B cell (primary cell): Measurements from ENCODE around the gene EPSTI1. TPM values are rescaled to one million over a fixed set of nuclear protein-coding genes. Genes with fewer than 3 reads are reported as not detected.

Experiments
- ATAC-seq: fragments of 200-7000 bp; cut with Tn5 transposase; one replicate; pipeline ENCODE4 v1.10.0; 2021; ENCODE audit warnings: low read depth, mild to moderate bottlenecking, moderate number of reproducible peaks, moderate library complexity
- CTCF ChIA-PET: fragments of 350-600 bp; sonication (Branson Sonifier 250); formaldehyde crosslinking; loops from one replicate; lab custom pipeline; 2021; ENCODE audit warnings: antibody characterized with exemption, inconsistent platforms; lab: Charles Lee
- POLR2A ChIA-PET: fragments of 350-600 bp; sonication (Branson Sonifier 250); formaldehyde crosslinking; loops from one replicate; lab custom pipeline; 2021; ENCODE audit warnings: antibody characterized with exemption; lab: Charles Lee
- DNase-seq: peaks from one replicate; pipeline ENCODE4 v3.0.0; 2013
- H2AFZ ChIP-seq: 2 replicates; pipeline ENCODE4 v1.6.1; 2012; ENCODE audit warnings: mild to moderate bottlenecking, low read depth, low read length; ENCODE audit not compliant: insufficient read depth, poor library complexity, severe bottlenecking
- H3K27ac ChIP-seq, 2 donors: 1 replicate in 1 of 2; 2 replicates in 1 of 2; pipeline ENCODE4 v1.5.1; 2012 to 2013; ENCODE audit warnings: low read length in 2 of 2, mild to moderate bottlenecking in 2 of 2, moderate library complexity in 1 of 2
- H3K27me3 ChIP-seq, 4 experiments: fragments of 200-600 bp in 1 of 4; sonication (generic) in 1 of 4; replicated peaks in 1 of 4; 1 replicate in 2 of 4; 2 replicates in 2 of 4; pipeline versions ENCODE4 v1.6.1 to v1.7.0; 2013 to 2016; ENCODE audit warnings: low read length in 3 of 4, mild to moderate bottlenecking in 2 of 4, mixed read lengths in 1 of 4, moderate library complexity in 1 of 4; ENCODE audit not compliant: insufficient read depth in 4 of 4, control insufficient read depth in 3 of 4; ENCODE audit errors: control extremely low read depth in 1 of 4
- H3K36me3 ChIP-seq, 2 experiments: replicated peaks in 1 of 2; 1 replicate in 1 of 2; 2 replicates in 1 of 2; pipeline versions ENCODE4 v1.6.1 to v1.7.1; 2013; ENCODE audit warnings: low read length in 1 of 2; ENCODE audit not compliant: insufficient read depth in 2 of 2, control insufficient read depth in 1 of 2; ENCODE audit errors: control extremely low read depth in 1 of 2, extremely low read depth in 1 of 2
- H3K4me1 ChIP-seq, 2 donors: fragments of 200-600 bp in 1 of 2; sonication (generic) in 1 of 2; 1 replicate in 1 of 2; 2 replicates in 1 of 2; pipeline versions ENCODE4 v1.5.1 to v1.6.1; 2013 to 2017; ENCODE audit warnings: low read length in 2 of 2; ENCODE audit not compliant: control insufficient read depth in 2 of 2, insufficient read depth in 2 of 2
- H3K4me2 ChIP-seq: replicated peaks from 2 replicates; pipeline ENCODE3; 2012; ENCODE audit warnings: mild to moderate bottlenecking, low read depth, low read length; ENCODE audit not compliant: poor library complexity, severe bottlenecking
- H3K4me3 ChIP-seq, 5 experiments: fragments of 200-600 bp in 1 of 5; sonication (generic) in 1 of 5; 1 replicate in 3 of 5; 2 replicates in 2 of 5; pipeline versions ENCODE4 v1.5.1 to v1.7.0; 2011 to 2016; ENCODE audit warnings: low read length in 4 of 5, mild to moderate bottlenecking in 4 of 5, low read depth in 2 of 5, control low read depth in 1 of 5, moderate library complexity in 1 of 5; ENCODE audit not compliant: insufficient read depth in 1 of 5; ENCODE audit errors: control extremely low read depth in 1 of 5, extremely low read depth in 1 of 5
- H3K79me2 ChIP-seq: fragments of 200-600 bp; sonication (generic); one replicate; pipeline ENCODE4 v1.6.0; 2016; ENCODE audit warnings: low read length; ENCODE audit not compliant: control insufficient read depth, insufficient read depth
- H3K9ac ChIP-seq: fragments of 200-600 bp; sonication (generic); 2 replicates; pipeline ENCODE4 v1.6.1; 2017; ENCODE audit warnings: mild to moderate bottlenecking, low read length, moderate library complexity
- H3K9me3 ChIP-seq, 3 donors: one replicate each; pipeline versions ENCODE4 v1.6.1 to v1.7.1; 2013; ENCODE audit warnings: low read length in 2 of 3; ENCODE audit not compliant: control insufficient read depth in 2 of 3, insufficient read depth in 1 of 3; ENCODE audit errors: control extremely low read depth in 1 of 3
- H4K20me1 ChIP-seq: 2 replicates; pipeline ENCODE4 v1.6.0; 2012; ENCODE audit warnings: mild to moderate bottlenecking, low read length; ENCODE audit not compliant: insufficient read depth, control insufficient read depth, poor library complexity, severe bottlenecking
- H3K27ac Mint-ChIP-seq: one replicate; pipeline ENCODE4 v1.8.0; 2021; ENCODE audit warnings: mixed read lengths
- H3K27me3 Mint-ChIP-seq: one replicate; pipeline ENCODE4 v1.8.0; 2021; ENCODE audit warnings: mixed read lengths
- H3K4me1 Mint-ChIP-seq: one replicate; pipeline ENCODE4 v1.8.0; 2021; ENCODE audit warnings: mixed read lengths
- H3K4me3 Mint-ChIP-seq: one replicate; pipeline ENCODE4 v1.8.0; 2021; ENCODE audit warnings: mixed read lengths
- H3K9me3 Mint-ChIP-seq: one replicate; pipeline ENCODE4 v1.8.0; 2022; ENCODE audit warnings: mixed read lengths; ENCODE audit not compliant: insufficient read depth
- CTCF ChIP-seq: fragments of 200-600 bp; IDR thresholded peaks from one replicate; pipeline ENCODE4 v1.8.0; 2022; ENCODE audit warnings: antibody characterized with exemption, mild to moderate bottlenecking
- EZH2 ChIP-seq: IDR thresholded peaks from 2 replicates; pipeline ENCODE4 v1.6.1; 2012; ENCODE audit warnings: borderline replicate concordance, low read depth, mild to moderate bottlenecking, moderate library complexity, low read length; ENCODE audit not compliant: insufficient read depth, poor library complexity, severe bottlenecking
- WGBS: methylation state at CpG from one replicate; pipeline ENCODE4 v1.1.5; 2013; ENCODE audit warnings: missing lambda C conversion rate; ENCODE audit not compliant: insufficient coverage; 5-methylcytosine and 5-hydroxymethylcytosine counted together
- intact Hi-C: fragments of 100-400 bp; cut with micrococcal nuclease; formaldehyde crosslinking; loops from one replicate; pipeline ENCODE4 v1.10.0; 2022
- polyA plus RNA-seq: library from polyadenylated mRNA; depleted of rRNA; stranded (reverse); fragments of >200 nt; gene quantifications from 2 replicates; pipeline ENCODE4 v1.2.3, GENCODE V29; 2012
- total RNA-seq, 2 donors: library from RNA; stranded (reverse); fragments of 120-200 nt in 1 of 2; gene quantifications; 1 replicate in 1 of 2; 2 replicates in 1 of 2; pipeline versions ENCODE4 v1.2.3 to v1.2.4, GENCODE V29; 2013 to 2022

EPSTI1 gene
- total and polyA plus RNA-seq, 2 donors (not counting 1 experiment from before 2014, with no cell fraction given): 13.4 to 41.8 TPM

DNA sequence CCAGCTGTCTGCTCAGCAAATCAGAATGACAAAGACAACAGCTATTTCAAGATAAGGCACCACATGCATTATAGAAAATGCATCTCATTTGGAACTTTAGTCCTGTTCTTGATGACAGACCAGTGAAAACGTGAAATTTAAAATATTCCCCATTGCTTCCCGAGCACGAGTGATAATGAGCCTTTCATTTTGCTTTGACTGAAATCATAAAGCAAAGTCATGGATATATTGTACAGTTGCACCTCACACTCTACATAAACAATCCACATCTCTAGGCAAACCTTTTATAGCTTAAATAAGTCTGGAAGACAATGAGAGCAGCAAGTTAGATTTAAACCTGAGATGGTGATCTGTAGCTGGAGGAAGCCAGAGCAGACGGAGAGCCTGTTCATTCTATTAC, 131.6 kb downstream of the EPSTI1 start:
- TF ChIP-seq CTCF (no peak), EZH2 (no peak)
- POLR2A ChIA-PET: no interaction called here
- Histone ChIP-seq H2AFZ (no peak overlapping the region), H3K79me2 (no peaks in the 10 kb centered on the region), H3K27me3 (peaks cover 0 to 3% (median 0%) of the 10 kb centered on the region in 4 experiments), H4K20me1 (no peaks in the 10 kb centered on the region), H3K36me3 (no peaks in the 10 kb centered on the region), H3K9me3 (no peaks in the 10 kb centered on the region), H3K27ac (no peak overlapping the region), H3K4me3 (no peak overlapping the region), H3K4me2 (no peak overlapping the region), H3K4me1 (no peaks in the 10 kb centered on the region), H3K9ac (no peak overlapping the region)
- Mint-ChIP-seq H3K9me3 (no peaks in the 10 kb centered on the region), H3K4me1 (no peaks in the 10 kb centered on the region), H3K4me3 (no peak overlapping the region), H3K27ac (no peak overlapping the region), H3K27me3 (peaks cover 9% of the 10 kb centered on the region)
- DNase-seq: no peak
- CTCF ChIA-PET: no interaction called here
- no CpG with 5 or more reads among the region's 4 CpGs for WGBS
- no peak for ATAC-seq
- intact Hi-C loops: no loop called here

GRCh38 chr13:42859760-42860159, 132.3 kb downstream of the EPSTI1 start:
- ChIA-PET CTCF (no interaction called here), POLR2A (no interaction called here)
- Histone ChIP-seq H3K4me3 (no peak overlapping the region), H3K27me3 (peaks cover 0 to 3% (median 0%) of the 10 kb centered on the region in 4 experiments), H2AFZ (no peak overlapping the region), H4K20me1 (no peaks in the 10 kb centered on the region), H3K36me3 (no peaks in the 10 kb centered on the region), H3K9me3 (no peaks in the 10 kb centered on the region), H3K4me1 (no peaks in the 10 kb centered on the region), H3K79me2 (no peaks in the 10 kb centered on the region), H3K9ac (no peak overlapping the region), H3K27ac (no peak overlapping the region), H3K4me2 (no peak overlapping the region)
- no peak overlapping the region for H3K27ac Mint-ChIP-seq
- TF ChIP-seq CTCF (no peak), EZH2 (no peak)
- ATAC-seq (no peak), DNase-seq (no peak)
- no peak overlapping the region for H3K4me3 Mint-ChIP-seq
- H3K27me3 Mint-ChIP-seq: peaks cover 9% of the 10 kb centered on the region
- no CpG with 5 or more reads among the region's 2 CpGs for WGBS
- intact Hi-C loops: no loop called here
- no peaks in the 10 kb centered on the region for H3K4me1 Mint-ChIP-seq
- no peaks in the 10 kb centered on the region for H3K9me3 Mint-ChIP-seq
